ENCODE results near the gene WWC2. TPM values are rescaled to one million over a fixed set of nuclear protein-coding genes. Genes with fewer than 3 reads are reported as not detected.
A peak's percentile ranks its signal among the peaks of the same experiment; 100 is the strongest.
"Not testable (repeated sequence)": the region's sequence is repeated elsewhere in the genome, so short reads cannot be mapped to it uniquely, and the experiment has no call there.

The WWC2 gene
- total and polyA plus RNA-seq, 7 donors, result 2.9 to 15.5 (median 7.8) TPM

- intact Hi-C loops (cut with DNase I), result loop anchor here in 1 of 2 donors (5.0 kb wide), 1 partner anchor 32 kb away; no protein-coding TSS in a partner anchor
- H3K27ac ChIP-seq, result no peak overlapping the region
- no peak for TF ChIP-seq CTCF (IDR thresholded peaks at IDR 0.05)
- no peak for ATAC-seq
- no peak for DNase-seq
- no peaks in the 10 kb centered on the region for H3K36me3 ChIP-seq (ENCODE audit: insufficient read depth in 1 of 2, low read depth in 1 of 2)
- peaks cover 12% of the 10 kb centered on the region for H3K4me1 ChIP-seq
- H3K9me3 ChIP-seq, result no peaks in the 10 kb centered on the region
- H3K4me3 ChIP-seq, result no peak overlapping the region
- no peaks in the 10 kb centered on the region for H3K27me3 ChIP-seq (ENCODE audit: insufficient read depth in 3 of 3, low read length in 2 of 3)
- 92 to 94% (median 94%) methylated on average over 5 of the region's 5 CpGs for WGBS, 3 donors
These were observed 50.8 kb downstream of the WWC2 start for GRCh38 chr4:183149616-183150539.

- H3K27ac ChIP-seq; ATAC-seq; H3K36me3 ChIP-seq (ENCODE audit: insufficient read depth in 1 of 2, low read depth in 1 of 2); H3K9me3 ChIP-seq; DNase-seq; H3K27me3 ChIP-seq (ENCODE audit: insufficient read depth in 3 of 3, low read length in 2 of 3); H3K4me3 ChIP-seq; intact Hi-C loops (cut with DNase I): not testable (repeated sequence)
- H3K4me1 ChIP-seq, result peaks cover 15% of the 10 kb centered on the region
- WGBS, 3 donors, result 96 to 100% (median 98%) methylated on average over 5 of the region's 5 CpGs
These were observed 51.6 kb downstream of the WWC2 start for GRCh38 chr4:183150664-183151063.

- peaks cover 14% of the 10 kb centered on the region for H3K4me1 ChIP-seq
- H3K36me3 ChIP-seq (ENCODE audit: insufficient read depth in 1 of 2, low read depth in 1 of 2); H3K27me3 ChIP-seq (ENCODE audit: insufficient read depth in 3 of 3, low read length in 2 of 3); H3K27ac ChIP-seq; H3K4me3 ChIP-seq; ATAC-seq; H3K9me3 ChIP-seq; DNase-seq; intact Hi-C loops (cut with DNase I): not testable (repeated sequence)
- WGBS, 3 donors, result 95 to 100% (median 98%) methylated on average over 4 of the region's 4 CpGs
These were observed 53.2 kb downstream of the WWC2 start for GRCh38 chr4:183152232-183152631.

GRCh38 chr4:183153190-183153916 is 54.3 kb downstream of the WWC2 start:
- Histone ChIP-seq H3K27ac (no peak overlapping the region), H3K36me3 (ENCODE audit: insufficient read depth in 1 of 2, low read depth in 1 of 2) (no peaks in the 10 kb centered on the region), H3K4me3 (no peak overlapping the region), H3K27me3 (ENCODE audit: insufficient read depth in 3 of 3, low read length in 2 of 3) (no peaks in the 10 kb centered on the region), H3K4me1 (peaks cover 14% of the 10 kb centered on the region), H3K9me3 (no peaks in the 10 kb centered on the region)
- intact Hi-C loops (cut with DNase I), result no loop called here
- WGBS, 3 donors, result 94 to 98% (median 95%) methylated on average over 6 of the region's 6 CpGs
- ATAC-seq (no peak), DNase-seq (no peak)
- TF ChIP-seq CTCF (IDR thresholded peaks at IDR 0.05), result no peak

- Histone ChIP-seq H3K4me1 (peaks cover 12% of the 10 kb centered on the region), H3K36me3 (ENCODE audit: insufficient read depth in 1 of 2, low read depth in 1 of 2) (no peaks in the 10 kb centered on the region), H3K27ac (no peak overlapping the region), H3K27me3 (ENCODE audit: insufficient read depth in 3 of 3, low read length in 2 of 3) (no peaks in the 10 kb centered on the region), H3K4me3 (no peak overlapping the region), H3K9me3 (no peaks in the 10 kb centered on the region)
- TF ChIP-seq CTCF (IDR thresholded peaks at IDR 0.05), result no peak
- ATAC-seq (peak in 2 of 4 donors; percentile 46), DNase-seq (no peak)
- WGBS, 3 donors, result 49 to 54% (median 53%) methylated on average over 10 of the region's 10 CpGs
- intact Hi-C loops (cut with DNase I), result no loop called here
These were observed 55.8 kb downstream of the WWC2 start for GRCh38 chr4:183154701-183155391.

Measured in psoas muscle (tissue), 8 donors.